Hypothalamus (tissue), 51 donors: Measurements from ENCODE around the gene CTIF.
"Not testable (repeated sequence)": the region's sequence is repeated elsewhere in the genome, so short reads cannot be mapped to it uniquely, and the experiment has no call there.

ENCODE experiments used
- DNase-seq, 51 donors: peaks; one replicate each; lab custom pipeline; 2025; lab: John Stamatoyannopoulos, UW

Gene CTIF

DNA sequence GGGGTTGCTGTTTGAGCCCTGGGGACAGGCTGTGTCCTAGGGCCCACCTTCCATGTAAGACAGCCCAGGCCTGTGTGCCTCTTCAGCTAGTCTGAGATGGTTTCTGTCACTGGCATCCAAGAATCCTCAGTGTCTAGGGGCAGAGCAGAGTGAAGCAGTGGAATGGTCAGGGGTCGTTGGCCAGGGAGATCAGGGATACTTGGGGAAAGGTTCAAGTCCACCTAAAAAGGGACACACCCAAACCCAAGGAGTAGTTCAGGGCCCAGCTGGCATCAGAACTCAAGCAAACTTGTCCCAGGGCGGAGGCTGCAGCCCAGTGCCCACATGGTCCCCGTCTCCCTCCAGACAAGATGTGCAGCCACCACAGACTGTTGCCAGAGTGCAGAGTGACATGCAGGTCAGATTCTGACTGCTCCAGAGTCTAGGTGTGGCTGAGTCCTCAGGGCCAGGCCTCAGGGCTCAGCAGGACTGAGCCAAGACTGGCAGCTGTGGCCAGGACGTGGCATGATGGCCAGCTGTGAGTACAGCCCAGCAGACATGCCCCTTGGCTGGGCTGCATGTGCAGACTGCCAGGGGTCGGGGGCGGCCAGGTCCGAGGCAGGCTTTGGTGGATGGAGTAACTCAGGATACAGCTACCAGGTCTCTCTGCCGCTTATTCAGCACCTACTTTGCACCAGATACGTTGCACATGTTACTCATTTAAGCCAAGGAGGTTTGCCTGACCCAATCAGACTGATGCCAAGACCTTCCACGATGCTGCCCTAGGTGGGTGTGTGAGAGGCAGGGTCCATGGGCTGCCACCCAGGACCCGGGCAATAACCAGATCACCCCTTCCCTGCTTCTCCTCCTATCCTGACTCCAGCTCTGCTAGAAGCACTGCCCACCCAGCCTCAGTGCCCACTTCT, 265.4 kb downstream of the CTIF start:
- no peak for DNase-seq

GRCh38 chr18:48804856-48805610, 266.2 kb downstream of the CTIF start:
- no peak for DNase-seq

GRCh38 chr18:48805826-48806535, 267.1 kb downstream of the CTIF start:
- DNase-seq, result no peak

DNA sequence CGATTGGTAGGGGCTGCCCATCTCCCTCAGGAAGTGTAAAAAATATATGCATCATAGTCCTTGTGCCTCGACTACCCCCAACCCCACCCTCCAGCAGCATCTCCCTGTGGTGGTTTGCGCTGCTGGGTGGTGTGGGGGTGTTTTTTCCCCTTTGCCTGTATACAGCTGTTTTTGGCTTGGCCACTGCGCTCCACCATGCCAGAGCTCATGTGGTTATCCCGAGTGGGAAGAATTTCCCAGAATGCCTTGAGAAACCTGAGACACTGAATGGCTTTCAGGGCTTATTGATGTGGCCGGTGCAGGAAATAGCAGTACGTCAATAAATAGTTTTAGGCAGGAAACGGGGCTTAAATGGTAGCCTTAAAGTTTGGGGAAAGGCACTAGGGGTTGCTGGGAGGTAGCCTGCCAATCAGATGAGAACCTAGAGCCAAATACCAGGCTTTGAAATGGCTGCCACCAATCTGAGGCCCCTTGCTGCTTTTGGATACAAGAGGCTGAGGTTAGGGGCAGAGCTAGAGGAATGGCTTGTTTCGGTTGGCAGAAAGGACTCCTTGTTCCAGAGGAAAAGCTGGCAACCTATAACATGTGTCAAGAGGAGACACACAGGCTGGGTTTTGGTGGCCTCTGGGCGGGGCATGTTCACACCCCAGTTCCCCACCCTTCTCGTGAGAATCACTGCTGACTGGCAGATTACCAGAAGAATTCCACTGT, 267.9 kb downstream of the CTIF start:
- no peak for DNase-seq

DNA sequence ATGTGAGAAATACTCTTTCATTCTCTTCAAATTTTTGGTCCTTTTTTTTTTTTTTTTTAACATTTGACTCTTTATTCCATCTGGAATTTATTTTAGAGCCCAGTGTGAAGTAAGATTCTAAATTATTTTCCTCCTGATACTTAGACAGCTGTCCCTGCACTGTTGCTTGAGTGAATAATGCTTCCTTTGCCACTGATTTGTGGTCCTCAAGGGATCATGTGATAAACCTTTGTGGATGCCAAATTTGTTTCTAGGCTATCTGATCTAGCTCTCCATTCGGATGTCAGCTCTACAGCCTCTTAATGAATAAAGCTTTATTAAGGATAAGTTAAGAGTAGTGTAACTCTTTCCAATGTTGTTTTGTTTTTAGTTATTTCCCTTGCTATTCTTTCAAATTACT, 269.6 kb downstream of the CTIF start:
- DNase-seq, result no peak

DNA sequence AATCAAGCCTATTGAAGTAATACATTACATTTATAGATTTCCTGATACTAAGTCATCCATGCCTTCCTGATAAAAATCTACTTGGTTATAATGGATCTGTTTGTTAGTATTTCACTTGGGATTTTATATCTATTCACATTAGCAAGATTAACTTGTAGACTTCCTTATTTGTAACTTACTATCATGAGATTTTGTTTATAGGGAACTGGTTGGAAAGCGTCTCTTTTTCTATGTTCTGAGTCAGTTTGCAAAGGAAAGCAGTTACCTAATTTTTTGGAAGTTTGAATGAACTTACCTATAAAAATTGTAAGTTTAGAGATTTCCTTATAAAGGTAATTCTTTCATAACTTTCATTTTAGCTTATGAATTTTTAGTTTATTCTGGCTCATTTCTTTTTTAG, 270.5 kb downstream of the CTIF start:
- DNase-seq, result no peak

DNA sequence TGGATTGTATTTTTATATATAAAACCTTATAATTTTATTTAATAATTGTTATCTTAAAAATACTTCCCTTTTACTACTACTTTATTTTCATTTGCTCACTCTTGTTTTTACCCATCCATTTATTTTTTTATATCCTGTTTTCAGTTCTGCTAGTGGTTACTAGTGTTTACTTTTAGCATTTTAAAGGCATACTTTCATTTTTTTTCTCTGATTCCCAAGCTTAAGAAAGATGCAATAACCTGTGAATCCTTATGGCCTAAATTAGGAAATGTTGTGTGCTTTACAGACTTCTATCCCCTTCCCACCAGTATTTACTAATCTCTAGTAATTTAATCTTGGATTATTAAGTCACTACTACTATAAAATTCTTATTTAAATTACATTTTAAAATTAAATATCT, 272.0 kb downstream of the CTIF start:
- no peak for DNase-seq

GRCh38 chr18:48811401-48811800, 272.6 kb downstream of the CTIF start:
- DNase-seq, result no peak

DNA sequence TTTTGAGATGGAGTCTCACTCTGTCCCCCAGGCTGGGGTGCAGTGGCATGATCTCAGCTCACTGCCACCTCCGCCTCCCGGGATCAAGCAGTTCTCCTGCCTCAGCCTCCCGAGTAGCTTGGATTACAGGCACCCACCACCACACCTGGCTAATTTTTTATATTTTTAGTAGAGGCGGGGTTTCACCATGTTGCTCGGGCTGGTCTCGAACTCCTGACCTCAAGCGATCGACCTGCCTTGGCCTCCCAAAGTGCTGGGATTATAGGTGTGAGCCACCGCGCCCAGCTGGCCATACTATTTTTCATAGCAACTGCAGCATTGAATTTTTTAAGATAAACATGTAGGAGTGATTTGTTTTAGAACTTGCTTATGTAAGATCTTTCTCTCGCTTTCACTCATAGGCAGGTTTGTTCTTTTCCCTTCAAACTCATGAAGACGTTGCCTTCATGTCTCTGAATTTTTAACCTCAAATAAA, 273.2 kb downstream of the CTIF start:
- not testable (repeated sequence) for DNase-seq

DNA sequence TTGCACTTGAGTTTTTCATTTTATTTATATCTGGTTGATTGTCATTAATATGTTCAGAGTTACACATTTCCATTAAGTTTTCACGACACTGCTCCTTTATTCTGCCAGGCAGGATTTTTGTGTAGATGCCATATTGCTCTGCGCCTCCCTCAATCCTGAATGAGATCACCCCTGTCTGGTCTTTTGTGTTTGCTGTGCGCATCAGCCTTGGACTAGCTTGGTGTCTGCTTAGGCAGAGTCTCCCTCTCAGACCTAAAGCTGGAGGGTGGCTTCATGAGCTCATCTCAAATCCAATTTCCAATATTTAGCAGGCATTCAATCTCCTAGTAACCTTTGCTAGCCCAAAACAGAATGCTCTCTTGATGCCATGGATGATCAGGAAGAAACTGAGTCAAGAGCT, 274.5 kb downstream of the CTIF start:
- DNase-seq, result no peak

GRCh38 chr18:48813833-48814489, 275.1 kb downstream of the CTIF start:
- DNase-seq, result no peak

- DNase-seq, result no peak
Observed at GRCh38 chr18:48814490-48815178, 275.8 kb downstream of the CTIF start.

- DNase-seq, result no peak
Observed at GRCh38 chr18:48815179-48815515, 276.3 kb downstream of the CTIF start.

GRCh38 chr18:48815581-48816324, 276.9 kb downstream of the CTIF start:
- DNase-seq, result no peak

DNA sequence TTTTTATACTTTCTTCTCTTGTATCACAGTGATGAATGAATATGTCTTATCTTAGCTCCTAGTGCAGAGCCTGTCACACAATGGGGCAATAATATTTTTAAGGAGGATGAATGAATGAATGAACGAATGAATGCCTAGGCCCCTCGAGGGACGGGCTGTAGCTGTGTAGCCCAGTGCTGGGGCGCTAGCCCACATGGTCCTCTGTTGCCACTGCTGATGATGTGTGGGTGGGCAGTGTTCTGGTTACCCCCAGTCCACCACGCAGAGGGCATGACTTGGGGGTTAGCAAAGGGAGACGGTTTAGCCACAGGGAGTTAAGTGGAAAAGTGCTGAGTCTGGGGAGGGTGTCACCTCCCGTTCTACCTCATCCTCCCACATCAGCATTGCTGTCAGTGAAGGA, 277.7 kb downstream of the CTIF start:
- no peak for DNase-seq

DNA sequence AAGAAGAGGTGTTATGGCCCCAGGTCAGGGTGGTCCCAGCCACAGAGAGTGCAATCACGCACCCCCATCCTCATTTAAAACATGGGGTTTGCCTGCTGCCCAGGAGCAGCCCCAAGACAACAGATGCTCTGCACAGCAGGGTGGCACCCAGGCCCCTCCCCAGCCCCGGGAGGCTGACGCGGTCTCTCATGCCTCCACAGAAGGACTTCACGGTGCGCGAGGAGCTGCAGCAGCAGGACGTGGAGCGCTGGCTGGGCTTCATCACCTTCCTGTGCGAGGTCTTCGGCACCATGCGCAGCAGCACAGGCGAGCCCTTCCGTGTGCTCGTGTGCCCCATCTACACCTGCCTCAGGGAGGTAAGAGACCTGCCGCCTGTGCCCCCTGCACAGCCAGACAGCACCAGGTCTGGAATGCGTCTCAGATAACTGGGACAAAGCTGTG, 278.2 kb downstream of the CTIF start:
- no peak for DNase-seq

DNA sequence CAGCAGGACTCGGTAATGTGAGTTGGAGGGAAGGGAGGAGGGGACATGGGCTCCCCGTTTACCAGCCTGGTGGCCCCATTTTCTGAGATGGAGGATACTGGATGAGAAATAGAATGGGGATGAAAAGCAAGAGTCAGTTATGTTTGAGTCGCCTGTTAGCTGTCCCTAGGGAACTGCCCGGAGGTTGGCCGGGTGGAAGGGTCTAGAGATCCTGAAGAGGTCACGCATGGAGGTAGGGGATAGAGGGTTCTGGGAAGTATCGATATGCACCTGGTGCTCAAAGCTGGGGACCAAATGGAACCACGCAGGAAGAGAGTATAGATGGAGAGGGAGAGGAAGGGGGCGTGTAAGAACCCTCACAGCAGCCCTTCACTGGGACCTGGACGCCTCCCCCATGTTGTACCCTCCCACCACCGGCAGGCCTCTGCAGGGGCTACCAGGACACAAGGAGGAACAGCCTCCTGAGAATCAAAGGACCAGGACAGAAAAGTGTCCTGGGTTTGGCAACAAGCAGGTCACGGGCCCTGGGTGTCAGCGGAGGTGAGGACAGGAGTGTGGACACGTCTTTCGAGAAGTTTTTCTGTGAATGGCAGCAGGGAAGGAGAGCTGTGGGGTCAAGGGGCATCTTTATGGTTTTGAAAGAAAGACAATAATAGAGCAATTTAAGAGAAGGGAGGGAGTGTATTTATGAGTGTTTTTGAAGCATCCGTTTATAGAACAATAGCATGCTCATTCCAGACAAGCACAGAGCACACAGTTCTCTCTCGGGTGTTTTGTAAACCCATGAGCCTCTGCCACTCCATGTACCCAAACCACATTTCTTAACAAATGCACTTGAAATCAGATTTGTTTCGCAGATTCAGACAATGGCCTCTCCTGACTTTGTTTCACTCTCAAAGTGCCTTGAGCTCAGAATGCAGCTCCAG, 279.8 kb downstream of the CTIF start:
- DNase-seq, result no peak

GRCh38 chr18:48819276-48819675, 280.4 kb downstream of the CTIF start:
- DNase-seq, result no peak
